ENCODE measurements around the gene PRKAR2B. TPM values are rescaled to one million over a fixed set of nuclear protein-coding genes. Genes with fewer than 3 reads are reported as not detected.

The PRKAR2B gene
- total and polyA plus RNA-seq, 4 donors: 3.5 to 15.0 (median 5.8) TPM

DNA sequence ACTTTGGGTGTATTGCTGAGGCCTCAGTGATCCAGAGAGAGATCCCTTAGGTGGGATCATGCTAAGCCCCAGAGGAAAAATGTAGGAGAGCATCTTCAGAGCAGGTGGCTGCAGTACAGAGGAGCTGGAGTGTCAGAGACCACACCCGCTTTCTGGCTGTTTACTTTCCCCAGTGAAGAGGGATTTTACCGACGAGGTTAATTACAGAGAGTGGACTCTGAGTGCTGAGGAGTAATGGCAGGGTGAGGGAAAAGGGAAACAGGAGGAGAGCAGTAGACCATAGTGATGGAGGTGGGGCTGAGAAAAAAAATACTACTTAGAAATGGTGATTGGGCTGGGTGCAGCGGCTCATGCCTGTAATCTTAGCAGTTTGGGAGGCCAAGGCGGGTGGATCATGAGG is 81.0 kb downstream of the PRKAR2B start:
- Histone ChIP-seq H3K27ac (ENCODE audit: low read depth in 1 of 2, low read length in 1 of 2) (no peak overlapping the region), H3K4me3 (no peak overlapping the region), H3K4me1 (ENCODE audit: control insufficient read depth in 5 of 5, insufficient read depth in 5 of 5, low read length in 5 of 5) (peaks cover 0 to 8% (median 0%) of the 10 kb centered on the region in 5 donors), H3K36me3 (ENCODE audit: control insufficient read depth in 4 of 4, insufficient read depth in 4 of 4, low read length in 4 of 4) (no peaks in the 10 kb centered on the region), H3K9me3 (ENCODE audit: control insufficient read depth in 4 of 4, insufficient read depth in 3 of 4, low read length in 3 of 4) (no peaks in the 10 kb centered on the region), H3K27me3 (ENCODE audit: control insufficient read depth in 3 of 3, insufficient read depth in 3 of 3, low read length in 2 of 3) (no peaks in the 10 kb centered on the region), H3K9ac (ENCODE audit: insufficient read depth in 1 of 2, low read length in 2 of 2) (no peak overlapping the region)
- DNase-seq (no peak), ATAC-seq (ENCODE audit: insufficient read depth, low FRiP score) (no peak)
- TF ChIP-seq, protein P1, sequence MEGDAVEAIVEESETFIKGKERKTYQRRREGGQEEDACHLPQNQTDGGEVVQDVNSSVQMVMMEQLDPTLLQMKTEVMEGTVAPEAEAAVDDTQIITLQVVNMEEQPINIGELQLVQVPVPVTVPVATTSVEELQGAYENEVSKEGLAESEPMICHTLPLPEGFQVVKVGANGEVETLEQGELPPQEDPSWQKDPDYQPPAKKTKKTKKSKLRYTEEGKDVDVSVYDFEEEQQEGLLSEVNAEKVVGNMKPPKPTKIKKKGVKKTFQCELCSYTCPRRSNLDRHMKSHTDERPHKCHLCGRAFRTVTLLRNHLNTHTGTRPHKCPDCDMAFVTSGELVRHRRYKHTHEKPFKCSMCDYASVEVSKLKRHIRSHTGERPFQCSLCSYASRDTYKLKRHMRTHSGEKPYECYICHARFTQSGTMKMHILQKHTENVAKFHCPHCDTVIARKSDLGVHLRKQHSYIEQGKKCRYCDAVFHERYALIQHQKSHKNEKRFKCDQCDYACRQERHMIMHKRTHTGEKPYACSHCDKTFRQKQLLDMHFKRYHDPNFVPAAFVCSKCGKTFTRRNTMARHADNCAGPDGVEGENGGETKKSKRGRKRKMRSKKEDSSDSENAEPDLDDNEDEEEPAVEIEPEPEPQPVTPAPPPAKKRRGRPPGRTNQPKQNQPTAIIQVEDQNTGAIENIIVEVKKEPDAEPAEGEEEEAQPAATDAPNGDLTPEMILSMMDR (IDR thresholded peaks at IDR 0.05; ENCODE audit: control extremely low read depth, extremely low read depth): no peak
- 75 to 81% methylated on average over 5 of the region's 5 CpGs for WGBS, 2 donors

DNA sequence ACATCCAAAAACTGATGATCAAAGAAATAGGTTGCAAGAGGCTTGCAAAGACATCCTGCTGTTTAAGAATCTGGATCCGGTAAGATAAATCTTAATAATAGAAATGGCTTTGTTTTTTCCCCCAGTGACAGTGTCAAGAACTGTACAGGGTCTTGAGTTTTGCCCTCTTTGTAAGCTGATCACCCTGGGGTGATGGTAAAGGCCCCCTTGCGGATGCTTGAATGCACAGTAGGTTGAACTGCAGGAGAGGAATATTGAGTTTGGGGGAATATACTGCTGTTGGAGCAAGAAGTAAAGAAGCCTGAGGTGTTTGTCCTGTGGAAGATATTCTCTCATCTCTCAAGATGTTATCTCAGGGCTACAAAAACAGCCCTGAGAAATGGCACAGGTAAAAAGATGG is 83.7 kb downstream of the PRKAR2B start:
- ATAC-seq (ENCODE audit: insufficient read depth, low FRiP score) (no peak), DNase-seq (no peak)
- no peaks in the 10 kb centered on the region for H3K36me3 ChIP-seq (ENCODE audit: control insufficient read depth in 4 of 4, insufficient read depth in 4 of 4, low read length in 4 of 4)
- WGBS, 2 donors: 90 to 92% methylated on average over 2 of the region's 2 CpGs
- TF ChIP-seq, protein P1 (IDR thresholded peaks at IDR 0.05; ENCODE audit: control extremely low read depth, extremely low read depth): no peak
- H3K27me3 ChIP-seq (ENCODE audit: control insufficient read depth in 3 of 3, insufficient read depth in 3 of 3, low read length in 2 of 3): no peaks in the 10 kb centered on the region
- peaks cover 0 to 2% (median 0%) of the 10 kb centered on the region in 5 donors for H3K4me1 ChIP-seq (ENCODE audit: control insufficient read depth in 5 of 5, insufficient read depth in 5 of 5, low read length in 5 of 5)
- H3K9me3 ChIP-seq (ENCODE audit: control insufficient read depth in 4 of 4, insufficient read depth in 3 of 4, low read length in 3 of 4): no peaks in the 10 kb centered on the region
- no peak overlapping the region for H3K4me3 ChIP-seq
- no peak overlapping the region for H3K9ac ChIP-seq (ENCODE audit: insufficient read depth in 1 of 2, low read length in 2 of 2)
- H3K27ac ChIP-seq (ENCODE audit: low read depth in 1 of 2, low read length in 1 of 2): no peak overlapping the region

- WGBS, 2 donors: 90 to 96% methylated on average over 3 of the region's 3 CpGs
- ATAC-seq (ENCODE audit: insufficient read depth, low FRiP score) (no peak), DNase-seq (no peak)
- Histone ChIP-seq H3K9ac (ENCODE audit: insufficient read depth in 1 of 2, low read length in 2 of 2) (no peak overlapping the region), H3K36me3 (ENCODE audit: control insufficient read depth in 4 of 4, insufficient read depth in 4 of 4, low read length in 4 of 4) (no peaks in the 10 kb centered on the region), H3K4me3 (no peak overlapping the region), H3K27me3 (ENCODE audit: control insufficient read depth in 3 of 3, insufficient read depth in 3 of 3, low read length in 2 of 3) (no peaks in the 10 kb centered on the region), H3K9me3 (ENCODE audit: control insufficient read depth in 4 of 4, insufficient read depth in 3 of 4, low read length in 3 of 4) (no peaks in the 10 kb centered on the region), H3K4me1 (ENCODE audit: control insufficient read depth in 5 of 5, insufficient read depth in 5 of 5, low read length in 5 of 5) (peaks cover 0 to 2% (median 0%) of the 10 kb centered on the region in 5 donors), H3K27ac (ENCODE audit: low read depth in 1 of 2, low read length in 1 of 2) (no peak overlapping the region)
- TF ChIP-seq, protein P1 (IDR thresholded peaks at IDR 0.05; ENCODE audit: control extremely low read depth, extremely low read depth): no peak
These were observed 84.2 kb downstream of the PRKAR2B start for GRCh38 chr7:107128748-107129147.
